ENCODE results near the gene MVB12B.

GRCh38 chr9:126299706-126300276 is 26.8 kb upstream of the MVB12B start:
- TF ChIP-seq POLR2A (IDR thresholded peaks at IDR 0.05; ENCODE audit: low read length), result no peak
- TF ChIP-seq GATA1 (IDR thresholded peaks at IDR 0.05; ENCODE audit: low read depth, low read length), result no peak

Measured in erythroblast (primary cell).